BLaER1 (cell line): ENCODE results near the gene NAGPA.

Experiments
- H3K27ac ChIP-seq: shearing (Covaris generic); formaldehyde crosslinking; 2 replicates; pipeline ENCODE4 v1.8.1; 2022
- H3K27me3 ChIP-seq: shearing (Covaris generic); formaldehyde crosslinking; 2 replicates; pipeline ENCODE4 v1.8.1; 2022
- H3K36me3 ChIP-seq: shearing (Covaris generic); formaldehyde crosslinking; 2 replicates; pipeline ENCODE4 v1.8.1; 2022
- H3K4me1 ChIP-seq: shearing (Covaris generic); formaldehyde crosslinking; 2 replicates; pipeline ENCODE4 v1.8.1; 2022
- H3K4me2 ChIP-seq: shearing (Covaris generic); formaldehyde crosslinking; 2 replicates; pipeline ENCODE4 v1.8.1; 2022
- H3K4me3 ChIP-seq: shearing (Covaris generic); formaldehyde crosslinking; 2 replicates; pipeline ENCODE4 v1.8.1; 2022
- H3K9ac ChIP-seq: shearing (Covaris generic); formaldehyde crosslinking; 2 replicates; pipeline ENCODE4 v1.8.1; 2022
- H3K9me3 ChIP-seq: shearing (Covaris generic); formaldehyde crosslinking; 2 replicates; pipeline ENCODE4 v1.8.1; 2022
- H4K20me1 ChIP-seq: shearing (Covaris generic); formaldehyde crosslinking; 2 replicates; pipeline ENCODE4 v1.8.1; 2022
- Cebpa-rat ChIP-seq: shearing (Covaris generic); IDR thresholded peaks from 2 replicates; pipeline ENCODE4 v1.8.1; 2022

NAGPA gene

DNA sequence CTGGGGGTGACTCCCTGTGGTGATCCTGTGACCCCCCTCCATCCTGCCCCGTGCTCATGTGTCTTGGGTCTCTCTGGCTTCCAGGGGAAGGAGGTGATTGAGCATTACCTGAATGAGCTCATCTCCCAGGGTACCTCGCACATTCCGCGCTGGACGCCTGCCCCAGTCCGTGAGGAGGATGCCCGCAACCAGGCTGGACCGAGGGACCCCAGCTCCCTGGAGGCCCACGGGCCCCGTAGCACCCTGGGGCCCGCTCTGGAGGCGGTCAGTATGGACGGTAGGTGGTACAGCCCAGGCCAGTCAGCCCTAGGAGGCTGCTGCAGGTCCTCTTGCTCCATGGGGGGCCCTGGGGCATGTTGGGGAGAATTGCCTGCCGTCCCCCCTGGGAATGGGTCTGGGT is 42.0 kb downstream of the NAGPA start:
- Histone ChIP-seq H3K4me2 (no peak overlapping the region), H3K27ac (no peak overlapping the region), H3K4me3 (no peak overlapping the region), H3K36me3 (no peaks in the 10 kb centered on the region), H3K9me3 (no peaks in the 10 kb centered on the region), H4K20me1 (no peaks in the 10 kb centered on the region), H3K4me1 (no peaks in the 10 kb centered on the region), H3K9ac (no peak overlapping the region), H3K27me3 (peaks cover 5% of the 10 kb centered on the region; the same call in 1 of the 2 replicates)
- TF ChIP-seq Cebpa-rat = no peak

DNA sequence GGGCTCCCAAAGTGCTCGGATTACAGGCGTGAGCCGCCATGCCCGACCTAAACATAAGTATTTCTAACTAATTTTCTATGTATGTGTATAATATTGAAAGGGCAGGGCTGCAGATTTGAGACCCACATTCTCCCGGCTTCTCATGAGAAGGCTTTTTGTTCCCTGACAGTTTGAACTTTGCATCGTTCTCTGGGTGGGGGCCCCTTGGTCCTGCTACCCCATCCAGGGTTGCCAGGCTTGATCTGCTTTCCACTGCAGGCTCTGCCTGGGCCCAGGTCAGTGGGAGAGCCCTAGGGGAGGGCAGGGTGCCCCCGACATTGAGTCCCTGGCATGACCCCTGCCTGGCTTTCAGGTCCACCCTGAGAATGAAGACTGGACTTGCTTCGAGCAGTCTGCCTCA is 43.3 kb downstream of the NAGPA start:
- TF ChIP-seq Cebpa-rat = no peak
- no peaks in the 10 kb centered on the region for H4K20me1 ChIP-seq
- peaks cover 5% of the 10 kb centered on the region; the same call in 1 of the 2 replicates for H3K27me3 ChIP-seq
- no peaks in the 10 kb centered on the region for H3K9me3 ChIP-seq
- no peak overlapping the region for H3K9ac ChIP-seq
- H3K4me3 ChIP-seq = no peak overlapping the region
- no peaks in the 10 kb centered on the region for H3K4me1 ChIP-seq
- no peak overlapping the region for H3K27ac ChIP-seq
- no peaks in the 10 kb centered on the region for H3K36me3 ChIP-seq
- no peak overlapping the region for H3K4me2 ChIP-seq

GRCh38 chr16:4989391-4990006 is 44.2 kb downstream of the NAGPA start:
- Histone ChIP-seq H3K9ac (no peak overlapping the region), H3K9me3 (no peaks in the 10 kb centered on the region), H3K4me1 (no peaks in the 10 kb centered on the region), H4K20me1 (no peaks in the 10 kb centered on the region), H3K27me3 (peaks cover 5% of the 10 kb centered on the region; the same call in 1 of the 2 replicates), H3K27ac (no peak overlapping the region), H3K4me3 (no peak overlapping the region), H3K36me3 (no peaks in the 10 kb centered on the region), H3K4me2 (no peak overlapping the region)
- TF ChIP-seq Cebpa-rat = no peak

- Histone ChIP-seq H4K20me1 (no peaks in the 10 kb centered on the region), H3K27ac (no peak overlapping the region), H3K4me1 (no peaks in the 10 kb centered on the region), H3K36me3 (no peaks in the 10 kb centered on the region), H3K27me3 (peaks cover 5% of the 10 kb centered on the region; the same call in 1 of the 2 replicates), H3K4me2 (no peak overlapping the region), H3K9me3 (no peaks in the 10 kb centered on the region), H3K9ac (no peak overlapping the region), H3K4me3 (no peak overlapping the region)
- no peak for TF ChIP-seq Cebpa-rat
Measured at GRCh38 chr16:4988647-4989046, 45.1 kb downstream of the NAGPA start.

GRCh38 chr16:4987580-4988374 is 46.0 kb downstream of the NAGPA start:
- no peak for TF ChIP-seq Cebpa-rat
- no peak overlapping the region for H3K27ac ChIP-seq
- no peak overlapping the region for H3K4me2 ChIP-seq
- peaks cover 5% of the 10 kb centered on the region; the same call in 1 of the 2 replicates for H3K27me3 ChIP-seq
- H3K9ac ChIP-seq = no peak overlapping the region
- H4K20me1 ChIP-seq = no peaks in the 10 kb centered on the region
- no peaks in the 10 kb centered on the region for H3K4me1 ChIP-seq
- no peaks in the 10 kb centered on the region for H3K9me3 ChIP-seq
- no peaks in the 10 kb centered on the region for H3K36me3 ChIP-seq
- H3K4me3 ChIP-seq = no peak overlapping the region

DNA sequence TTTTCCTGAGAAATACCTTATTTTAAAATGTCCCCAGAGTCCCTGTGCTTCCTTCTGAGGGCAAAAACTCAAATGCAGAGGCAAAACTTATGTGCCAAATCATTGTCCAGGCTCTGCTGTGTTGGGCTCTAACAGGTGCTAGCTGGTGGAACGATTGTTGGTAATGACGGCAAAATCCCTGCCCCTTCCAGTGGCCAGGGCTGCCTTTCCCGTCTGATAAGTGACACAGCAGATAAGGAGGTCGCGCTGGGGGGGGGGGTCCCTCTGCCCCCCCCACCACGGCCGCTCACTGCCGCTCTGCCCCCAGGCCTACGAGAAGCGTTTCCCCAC is 46.5 kb downstream of the NAGPA start:
- no peaks in the 10 kb centered on the region for H3K36me3 ChIP-seq
- no peak overlapping the region for H3K9ac ChIP-seq
- H3K9me3 ChIP-seq = no peaks in the 10 kb centered on the region
- H4K20me1 ChIP-seq = no peaks in the 10 kb centered on the region
- no peak for TF ChIP-seq Cebpa-rat
- peaks cover 5% of the 10 kb centered on the region; the same call in 1 of the 2 replicates for H3K27me3 ChIP-seq
- H3K27ac ChIP-seq = no peak overlapping the region
- H3K4me3 ChIP-seq = no peak overlapping the region
- no peaks in the 10 kb centered on the region for H3K4me1 ChIP-seq
- no peak overlapping the region for H3K4me2 ChIP-seq

- H3K27me3 ChIP-seq = peaks cover 5% of the 10 kb centered on the region; the same call in 1 of the 2 replicates
- H3K4me1 ChIP-seq = no peaks in the 10 kb centered on the region
- TF ChIP-seq Cebpa-rat = no peak
- H3K4me2 ChIP-seq = no peak overlapping the region
- no peak overlapping the region for H3K27ac ChIP-seq
- H3K9ac ChIP-seq = no peak overlapping the region
- no peak overlapping the region for H3K4me3 ChIP-seq
- no peaks in the 10 kb centered on the region for H3K9me3 ChIP-seq
- no peaks in the 10 kb centered on the region for H3K36me3 ChIP-seq
- no peaks in the 10 kb centered on the region for H4K20me1 ChIP-seq
Measured at GRCh38 chr16:4984174-4984990, 49.4 kb downstream of the NAGPA start.

GRCh38 chr16:4982056-4982867 is 51.5 kb downstream of the NAGPA start:
- Histone ChIP-seq H3K4me3 (no peak overlapping the region), H3K36me3 (no peaks in the 10 kb centered on the region), H3K9ac (no peak overlapping the region), H3K27me3 (peaks cover 2% of the 10 kb centered on the region; the same call in 1 of the 2 replicates), H4K20me1 (no peaks in the 10 kb centered on the region), H3K9me3 (no peaks in the 10 kb centered on the region), H3K4me1 (no peaks in the 10 kb centered on the region), H3K4me2 (no peak overlapping the region), H3K27ac (no peak overlapping the region)
- no peak for TF ChIP-seq Cebpa-rat

DNA sequence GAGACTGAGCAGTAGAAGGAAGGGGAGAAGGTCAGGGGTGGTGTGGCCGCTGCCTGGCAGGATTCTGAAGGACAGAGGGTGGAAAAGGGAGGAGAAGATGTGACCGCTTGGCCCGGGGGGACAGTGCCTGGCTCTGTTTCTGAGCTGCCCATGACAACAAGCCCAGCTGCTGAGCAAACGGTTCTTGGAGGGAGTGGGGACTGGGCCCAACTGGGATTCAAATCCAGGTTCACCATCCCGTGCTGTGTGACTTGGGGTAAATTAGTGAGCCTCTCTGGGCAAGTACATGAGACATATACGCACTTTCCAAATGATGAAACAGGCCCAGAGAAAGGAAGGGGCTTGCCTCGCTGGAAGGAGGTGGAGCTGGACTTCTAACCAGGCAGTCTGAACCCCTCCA is 52.3 kb downstream of the NAGPA start:
- no peaks in the 10 kb centered on the region for H3K36me3 ChIP-seq
- no peak overlapping the region for H3K9ac ChIP-seq
- no peak for TF ChIP-seq Cebpa-rat
- H3K4me3 ChIP-seq = no peak overlapping the region
- no peaks in the 10 kb centered on the region for H3K27me3 ChIP-seq
- H3K27ac ChIP-seq = no peak overlapping the region
- H4K20me1 ChIP-seq = no peaks in the 10 kb centered on the region
- H3K4me2 ChIP-seq = no peak overlapping the region
- H3K4me1 ChIP-seq = peaks cover 2% of the 10 kb centered on the region; the same call in 1 of the 2 replicates
- no peaks in the 10 kb centered on the region; the same call in 1 of the 2 replicates for H3K9me3 ChIP-seq
